IMR-90 (cell line): Measurements from ENCODE around the gene RNASE12. TPM values are rescaled to one million over a fixed set of nuclear protein-coding genes. Genes with fewer than 3 reads are reported as not detected.

Experiments used
- ATAC-seq: fragments of 200-7000 bp; cut with Tn5 transposase; 2 replicates; pipeline ENCODE4 v1.9.1; 2020; ENCODE audit warnings: low read depth, mild to moderate bottlenecking, moderate library complexity
- BruUV-seq: library from RNA; stranded (reverse); fragments of 400-500 nt; replicated peaks from 2 replicates; lab custom pipeline; 2021; lab: Mats Ljungman, UMichigan
- CTCF ChIA-PET: fragments of 300-600 bp; formaldehyde crosslinking; extraction: SDS; loops from one replicate; lab custom pipeline; 2021; ENCODE audit warnings: antibody characterized with exemption; lab: Yijun Ruan, JAX
- POLR2A ChIA-PET: fragments of 300-600 bp; sonication (Branson Sonifier 250); formaldehyde crosslinking; loops from one replicate; lab custom pipeline; 2022; ENCODE audit warnings: antibody characterized with exemption; ENCODE audit not compliant: unreplicated experiment; lab: Charles Lee
- DNase-seq: peaks from one replicate; pipeline ENCODE4 v3.0.0; 2013
- H2AFZ ChIP-seq: replicated peaks from 2 replicates; pipeline ENCODE3; 2013; ENCODE audit warnings: low read length, mild to moderate bottlenecking; ENCODE audit not compliant: poor library complexity
- H2AK5ac ChIP-seq: 2 replicates; pipeline ENCODE4 v1.6.1; 2013; ENCODE audit warnings: low read depth, low read length, inconsistent platforms
- H2AK9ac ChIP-seq: replicated peaks from 2 replicates; pipeline ENCODE3; 2013; ENCODE audit warnings: mild to moderate bottlenecking, low read depth, low read length, moderate library complexity; ENCODE audit not compliant: poor library complexity
- H2BK120ac ChIP-seq: 2 replicates; pipeline ENCODE4 v1.6.1; 2013; ENCODE audit warnings: low read depth, low read length, inconsistent platforms
- H2BK15ac ChIP-seq: 3 replicates; pipeline ENCODE4 v1.6.1; 2013; ENCODE audit warnings: low read depth, low read length, inconsistent platforms
- H2BK20ac ChIP-seq: 2 replicates; pipeline ENCODE4 v1.6.1; 2013; ENCODE audit warnings: low read depth, mild to moderate bottlenecking, inconsistent platforms, low read length, moderate library complexity
- H2BK5ac ChIP-seq: 2 replicates; pipeline ENCODE4 v1.6.1; 2013; ENCODE audit warnings: mild to moderate bottlenecking, low read depth, low read length, inconsistent platforms; ENCODE audit not compliant: poor library complexity, severe bottlenecking
- H3K14ac ChIP-seq: replicated peaks from 2 replicates; pipeline ENCODE4 v1.6.1; 2013; ENCODE audit warnings: low read depth, low read length, inconsistent platforms
- H3K18ac ChIP-seq: 2 replicates; pipeline ENCODE4 v1.6.1; 2013; ENCODE audit warnings: low read depth, low read length, control low read depth
- H3K23ac ChIP-seq: 2 replicates; pipeline ENCODE4 v1.6.1; 2013; ENCODE audit warnings: low read depth, low read length, inconsistent platforms
- H3K27ac ChIP-seq: 2 replicates; pipeline ENCODE4 v1.5.1; 2013; ENCODE audit warnings: mild to moderate bottlenecking, control low read depth, low read length; ENCODE audit not compliant: insufficient read depth
- H3K27me3 ChIP-seq: 2 replicates; pipeline ENCODE4 v1.6.1; 2013; ENCODE audit warnings: low read length; ENCODE audit not compliant: control insufficient read depth, insufficient read depth
- H3K36me3 ChIP-seq: 2 replicates; pipeline ENCODE4 v1.6.1; 2013; ENCODE audit warnings: low read length, mixed read lengths; ENCODE audit not compliant: control insufficient read depth, insufficient read depth
- H3K4ac ChIP-seq: 2 replicates; pipeline ENCODE4 v1.6.1; 2013; ENCODE audit warnings: low read depth, low read length, inconsistent platforms
- H3K4me1 ChIP-seq: 2 replicates; pipeline ENCODE4 v1.6.1; 2013; ENCODE audit warnings: low read length, mixed read lengths; ENCODE audit not compliant: control insufficient read depth, insufficient read depth
- H3K4me2 ChIP-seq: 2 replicates; pipeline ENCODE4 v1.6.1; 2013; ENCODE audit warnings: low read depth, mild to moderate bottlenecking, control low read depth, low read length, moderate library complexity
- H3K4me3 ChIP-seq: 2 replicates; pipeline ENCODE4 v1.5.1; 2013; ENCODE audit warnings: low read depth, mild to moderate bottlenecking, control low read depth, low read length, moderate library complexity; ENCODE audit not compliant: insufficient read depth
- H3K56ac ChIP-seq: 2 replicates; pipeline ENCODE4 v1.6.1; 2013; ENCODE audit warnings: low read length, inconsistent platforms; ENCODE audit not compliant: insufficient read depth; ENCODE audit errors: extremely low read depth
- H3K79me1 ChIP-seq, 2 experiments: 2 replicates each; pipeline ENCODE4 v1.6.1; 2013; ENCODE audit warnings: low read length in 2 of 2, inconsistent platforms in 1 of 2, low read depth in 1 of 2
- H3K9ac ChIP-seq: 2 replicates; pipeline ENCODE4 v1.6.1; 2013; ENCODE audit warnings: low read depth, low read length, control low read depth
- H3K9me1 ChIP-seq: 2 replicates; pipeline ENCODE4 v1.6.1; 2013; ENCODE audit warnings: low read length, inconsistent platforms; ENCODE audit not compliant: insufficient read depth
- H3K9me3 ChIP-seq: 2 replicates; pipeline ENCODE4 v1.6.1; 2013; ENCODE audit warnings: low read length; ENCODE audit not compliant: control insufficient read depth, insufficient read depth
- H4K20me1 ChIP-seq: 2 replicates; pipeline ENCODE4 v1.6.1; 2013; ENCODE audit warnings: low read length, inconsistent platforms; ENCODE audit not compliant: insufficient read depth
- H4K5ac ChIP-seq: 2 replicates; pipeline ENCODE4 v1.6.1; 2013; ENCODE audit warnings: mild to moderate bottlenecking, low read depth, low read length, control low read depth
- H4K8ac ChIP-seq, 2 experiments: 2 replicates each; pipeline ENCODE4 v1.6.1; 2013; ENCODE audit warnings: low read depth in 2 of 2, low read length in 2 of 2, control low read depth in 1 of 2, inconsistent platforms in 1 of 2
- H4K91ac ChIP-seq: 2 replicates; pipeline ENCODE4 v1.6.1; 2013; ENCODE audit warnings: low read depth, low read length, inconsistent platforms; ENCODE audit not compliant: insufficient read depth
- CEBPB ChIP-seq: IDR thresholded peaks from 2 replicates; pipeline ENCODE4 v1.6.1; 2012; ENCODE audit warnings: low read depth, low read length, improper control_type of control experiment
- MAFK ChIP-seq: IDR thresholded peaks from 2 replicates; pipeline ENCODE4 v1.6.1; 2012; ENCODE audit warnings: low read depth, low read length, improper control_type of control experiment
- MAZ ChIP-seq: IDR thresholded peaks from 2 replicates; pipeline ENCODE4 v1.6.1; 2012; ENCODE audit warnings: low read depth, mild to moderate bottlenecking, low read length, improper control_type of control experiment, moderate library complexity, borderline replicate concordance
- MXI1 ChIP-seq: IDR thresholded peaks from 2 replicates; pipeline ENCODE4 v1.6.1; 2012; ENCODE audit warnings: low read depth, mild to moderate bottlenecking, low read length, moderate library complexity, borderline replicate concordance
- NFE2L2 ChIP-seq: fragments of 150-350 bp; IDR thresholded peaks from 2 replicates; pipeline ENCODE4 v1.6.1; 2016; ENCODE audit warnings: low read depth, mild to moderate bottlenecking, low read length
- POLR2A ChIP-seq: IDR thresholded peaks from 2 replicates; pipeline ENCODE4 v1.6.1; 2012; ENCODE audit warnings: mild to moderate bottlenecking, low read depth, low read length
- RAD21 ChIP-seq: IDR thresholded peaks from 2 replicates; pipeline ENCODE4 v1.6.1; 2012; ENCODE audit warnings: low read length, improper control_type of control experiment
- RFX5 ChIP-seq: IDR thresholded peaks from 2 replicates; pipeline ENCODE4 v1.8.0; 2012; ENCODE audit warnings: low read depth, mild to moderate bottlenecking, low read length, moderate library complexity
- WGBS, 2 experiments: methylation state at CpG; one replicate each; pipeline versions ENCODE4 v1.1.5 to v1.1.7; 2013; ENCODE audit warnings: missing lambda C conversion rate in 2 of 2; ENCODE audit not compliant: insufficient read length in 1 of 2; ENCODE audit errors: extremely low coverage in 2 of 2; 5-methylcytosine and 5-hydroxymethylcytosine counted together
- dilution Hi-C: fragments of 300-500 bp; cut with HindIII; formaldehyde crosslinking; loops from one replicate; pipeline ENCODE4 v1.14.3; 2018; ENCODE audit warnings: low sequenced_read_pairs; ENCODE audit not compliant: unreplicated experiment
- in situ Hi-C: fragments of 300-500 bp; cut with MboI; formaldehyde crosslinking; loops from 3 replicates; pipeline ENCODE4 v1.14.3; 2019; ENCODE audit warnings: low sequenced_read_pairs, inconsistent platforms, mixed read lengths
- intact Hi-C: fragments of 100-400 bp; cut with micrococcal nuclease; formaldehyde crosslinking; loops from 2 replicates; pipeline ENCODE4 v1.10.0; 2022
- polyA plus RNA-seq, 3 experiments: library from polyadenylated mRNA; depleted of rRNA; stranded (reverse); fragments of >200 nt; gene quantifications; 2 replicates each; pipeline ENCODE4 v1.2.3, GENCODE V29; 2012; ENCODE audit warnings: low replicate concordance in 1 of 3
- total RNA-seq: library from RNA; depleted of rRNA; stranded (reverse); fragments of >200 nt; gene quantifications from 2 replicates; pipeline ENCODE4 v1.2.3, GENCODE V29; 2012
- TF ChIP-seq, protein P1 (sequence below): fragments of 150-350 bp; IDR thresholded peaks from 2 replicates; pipeline ENCODE4 v1.6.1; 2017; ENCODE audit warnings: mild to moderate bottlenecking, antibody characterized with exemption, low read length, low read depth
- TF ChIP-seq, protein P2 (sequence below): conservative IDR thresholded peaks from 2 replicates; pipeline ENCODE4 v1.5.1; 2012; ENCODE audit warnings: mild to moderate bottlenecking, low read depth, low read length, improper control_type of control experiment

Gene RNASE12
- total and polyA plus RNA-seq, 2 of the 4 experiments (the other 2 are of a cell fraction): not detected

- Histone ChIP-seq H2BK20ac (no peak overlapping the region), H2AFZ (no peak overlapping the region), H4K91ac (no peak overlapping the region), H3K23ac (no peak overlapping the region), H4K8ac (no peak overlapping the region), H3K56ac (no peak overlapping the region), H3K27me3 (peaks cover 3% of the 10 kb centered on the region), H3K14ac (no peak overlapping the region), H2BK120ac (no peak overlapping the region), H3K9me3 (no peaks in the 10 kb centered on the region), H4K5ac (no peak overlapping the region), H3K4me3 (no peak overlapping the region), H3K9ac (no peak overlapping the region), H3K27ac (no peak overlapping the region), H3K79me1 (no peaks in the 10 kb centered on the region), H3K4me2 (no peak overlapping the region), H2BK5ac (no peak overlapping the region), H3K18ac (no peak overlapping the region), H3K4ac (no peak overlapping the region), H4K20me1 (no peaks in the 10 kb centered on the region), H3K36me3 (no peaks in the 10 kb centered on the region), H3K4me1 (no peaks in the 10 kb centered on the region), H2AK9ac (no peak overlapping the region), H3K9me1 (no peaks in the 10 kb centered on the region), H2AK5ac (no peak overlapping the region), H2BK15ac (no peak overlapping the region)
- ChIA-PET CTCF (no interaction called here), POLR2A (no interaction called here)
- DNase-seq (no peak), ATAC-seq (no peak)
- TF ChIP-seq RAD21: no peak
- no peak for TF ChIP-seq POLR2A
- TF ChIP-seq RFX5: no peak
- TF ChIP-seq MAFK: no peak
- TF ChIP-seq, protein P1, sequence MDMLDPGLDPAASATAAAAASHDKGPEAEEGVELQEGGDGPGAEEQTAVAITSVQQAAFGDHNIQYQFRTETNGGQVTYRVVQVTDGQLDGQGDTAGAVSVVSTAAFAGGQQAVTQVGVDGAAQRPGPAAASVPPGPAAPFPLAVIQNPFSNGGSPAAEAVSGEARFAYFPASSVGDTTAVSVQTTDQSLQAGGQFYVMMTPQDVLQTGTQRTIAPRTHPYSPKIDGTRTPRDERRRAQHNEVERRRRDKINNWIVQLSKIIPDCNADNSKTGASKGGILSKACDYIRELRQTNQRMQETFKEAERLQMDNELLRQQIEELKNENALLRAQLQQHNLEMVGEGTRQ: no peak
- no peak for TF ChIP-seq MAZ
- no peak for TF ChIP-seq NFE2L2
- TF ChIP-seq MXI1: no peak
- TF ChIP-seq, protein P2, sequence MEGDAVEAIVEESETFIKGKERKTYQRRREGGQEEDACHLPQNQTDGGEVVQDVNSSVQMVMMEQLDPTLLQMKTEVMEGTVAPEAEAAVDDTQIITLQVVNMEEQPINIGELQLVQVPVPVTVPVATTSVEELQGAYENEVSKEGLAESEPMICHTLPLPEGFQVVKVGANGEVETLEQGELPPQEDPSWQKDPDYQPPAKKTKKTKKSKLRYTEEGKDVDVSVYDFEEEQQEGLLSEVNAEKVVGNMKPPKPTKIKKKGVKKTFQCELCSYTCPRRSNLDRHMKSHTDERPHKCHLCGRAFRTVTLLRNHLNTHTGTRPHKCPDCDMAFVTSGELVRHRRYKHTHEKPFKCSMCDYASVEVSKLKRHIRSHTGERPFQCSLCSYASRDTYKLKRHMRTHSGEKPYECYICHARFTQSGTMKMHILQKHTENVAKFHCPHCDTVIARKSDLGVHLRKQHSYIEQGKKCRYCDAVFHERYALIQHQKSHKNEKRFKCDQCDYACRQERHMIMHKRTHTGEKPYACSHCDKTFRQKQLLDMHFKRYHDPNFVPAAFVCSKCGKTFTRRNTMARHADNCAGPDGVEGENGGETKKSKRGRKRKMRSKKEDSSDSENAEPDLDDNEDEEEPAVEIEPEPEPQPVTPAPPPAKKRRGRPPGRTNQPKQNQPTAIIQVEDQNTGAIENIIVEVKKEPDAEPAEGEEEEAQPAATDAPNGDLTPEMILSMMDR: no peak
- no peak for TF ChIP-seq CEBPB
- dilution Hi-C loops (no loop called here), in situ Hi-C loops (no loop called here), intact Hi-C loops (no loop called here)
- no TSS peak for BruUV-seq
- no CpG with 5 or more reads among the region's 1 CpG for WGBS, 2 experiments
These were observed 1.4 kb upstream of the RNASE12 start for GRCh38 chr14:20592574-20592973.
